ENCODE data around the gene PPARG. TPM values are rescaled to one million over a fixed set of nuclear protein-coding genes. Genes with fewer than 3 reads are reported as not detected.

The PPARG gene
- total RNA-seq, 1 donor from 2014 or later, result 128 TPM

GRCh38 chr3:12325586-12326515, 37.0 kb downstream of the PPARG start:
- TF ChIP-seq CTCF (IDR thresholded peaks at IDR 0.05), result no peak
- Histone ChIP-seq H3K27ac (no peak overlapping the region), H3K27me3 (ENCODE audit: low read depth) (no peaks in the 10 kb centered on the region), H3K4me1 (no peaks in the 10 kb centered on the region), H3K4me3 (no peak overlapping the region), H3K9me3 (no peaks in the 10 kb centered on the region), H3K36me3 (no peaks in the 10 kb centered on the region)
- ATAC-seq, result peak; percentile 50 to 61
- intact Hi-C loops (cut with DNase I), result no loop called here
- no peak for DNase-seq

- Histone ChIP-seq H3K4me3 (no peak overlapping the region), H3K36me3 (no peaks in the 10 kb centered on the region), H3K27ac (no peak overlapping the region), H3K9me3 (no peaks in the 10 kb centered on the region), H3K4me1 (no peaks in the 10 kb centered on the region), H3K27me3 (ENCODE audit: low read depth) (no peaks in the 10 kb centered on the region)
- no peak for DNase-seq
- no peak for ATAC-seq
- TF ChIP-seq CTCF (IDR thresholded peaks at IDR 0.05), result no peak
- intact Hi-C loops (cut with DNase I), result no loop called here
These were observed 38.2 kb downstream of the PPARG start for GRCh38 chr3:12327021-12327420.

- no peaks in the 10 kb centered on the region for H3K36me3 ChIP-seq
- no peak overlapping the region for H3K4me3 ChIP-seq
- no peak overlapping the region for H3K27ac ChIP-seq
- no peak for TF ChIP-seq CTCF (IDR thresholded peaks at IDR 0.05)
- no peaks in the 10 kb centered on the region for H3K9me3 ChIP-seq
- intact Hi-C loops (cut with DNase I), result no loop called here
- DNase-seq (no peak), ATAC-seq (peak; percentile 10 to 54)
- no peaks in the 10 kb centered on the region for H3K4me1 ChIP-seq
- H3K27me3 ChIP-seq (ENCODE audit: low read depth), result no peaks in the 10 kb centered on the region
These were observed 39.4 kb downstream of the PPARG start for GRCh38 chr3:12328132-12328836.

- H3K4me3 ChIP-seq, result no peak overlapping the region
These were observed 40.1 kb downstream of the PPARG start for GRCh38 chr3:12328837-12329462.

More at GRCh38 chr3:12328837-12329462, 40.1 kb downstream of the PPARG start:
- no peak for TF ChIP-seq CTCF (IDR thresholded peaks at IDR 0.05)
- Histone ChIP-seq H3K36me3 (no peaks in the 10 kb centered on the region), H3K27me3 (ENCODE audit: low read depth) (no peaks in the 10 kb centered on the region), H3K27ac (no peak overlapping the region), H3K4me1 (no peaks in the 10 kb centered on the region), H3K9me3 (no peaks in the 10 kb centered on the region)
- intact Hi-C loops (cut with DNase I), result no loop called here
- DNase-seq (no peak), ATAC-seq (no peak)

All from lower lobe of right lung (tissue), 2 donors.